IMR-90 (cell line): Measurements from ENCODE around the gene TXNRD1. TPM values are rescaled to one million over a fixed set of nuclear protein-coding genes. Genes with fewer than 3 reads are reported as not detected.

ENCODE experiments used
- ATAC-seq: fragments of 200-7000 bp; cut with Tn5 transposase; 2 replicates; pipeline ENCODE4 v1.9.1; 2020; ENCODE audit warnings: low read depth, mild to moderate bottlenecking, moderate library complexity
- BruUV-seq: library from RNA; stranded (reverse); fragments of 400-500 nt; replicated peaks from 2 replicates; lab custom pipeline; 2021; lab: Mats Ljungman, UMichigan
- CTCF ChIA-PET: fragments of 300-600 bp; formaldehyde crosslinking; extraction: SDS; loops from one replicate; lab custom pipeline; 2021; ENCODE audit warnings: antibody characterized with exemption; lab: Yijun Ruan, JAX
- POLR2A ChIA-PET: fragments of 300-600 bp; sonication (Branson Sonifier 250); formaldehyde crosslinking; loops from one replicate; lab custom pipeline; 2022; ENCODE audit warnings: antibody characterized with exemption; ENCODE audit not compliant: unreplicated experiment; lab: Charles Lee
- DNase-seq: peaks from one replicate; pipeline ENCODE4 v3.0.0; 2013
- H2AFZ ChIP-seq: replicated peaks from 2 replicates; pipeline ENCODE3; 2013; ENCODE audit warnings: low read length, mild to moderate bottlenecking; ENCODE audit not compliant: poor library complexity
- H2AK5ac ChIP-seq: 2 replicates; pipeline ENCODE4 v1.6.1; 2013; ENCODE audit warnings: low read depth, low read length, inconsistent platforms
- H2AK9ac ChIP-seq: replicated peaks from 2 replicates; pipeline ENCODE3; 2013; ENCODE audit warnings: mild to moderate bottlenecking, low read depth, low read length, moderate library complexity; ENCODE audit not compliant: poor library complexity
- H2BK120ac ChIP-seq: 2 replicates; pipeline ENCODE4 v1.6.1; 2013; ENCODE audit warnings: low read depth, low read length, inconsistent platforms
- H2BK15ac ChIP-seq: 3 replicates; pipeline ENCODE4 v1.6.1; 2013; ENCODE audit warnings: low read depth, low read length, inconsistent platforms
- H2BK20ac ChIP-seq: 2 replicates; pipeline ENCODE4 v1.6.1; 2013; ENCODE audit warnings: low read depth, mild to moderate bottlenecking, inconsistent platforms, low read length, moderate library complexity
- H2BK5ac ChIP-seq: 2 replicates; pipeline ENCODE4 v1.6.1; 2013; ENCODE audit warnings: mild to moderate bottlenecking, low read depth, low read length, inconsistent platforms; ENCODE audit not compliant: poor library complexity, severe bottlenecking
- H3K14ac ChIP-seq: replicated peaks from 2 replicates; pipeline ENCODE4 v1.6.1; 2013; ENCODE audit warnings: low read depth, low read length, inconsistent platforms
- H3K18ac ChIP-seq: 2 replicates; pipeline ENCODE4 v1.6.1; 2013; ENCODE audit warnings: low read depth, low read length, control low read depth
- H3K23ac ChIP-seq: 2 replicates; pipeline ENCODE4 v1.6.1; 2013; ENCODE audit warnings: low read depth, low read length, inconsistent platforms
- H3K27ac ChIP-seq: 2 replicates; pipeline ENCODE4 v1.5.1; 2013; ENCODE audit warnings: mild to moderate bottlenecking, control low read depth, low read length; ENCODE audit not compliant: insufficient read depth
- H3K27me3 ChIP-seq: 2 replicates; pipeline ENCODE4 v1.6.1; 2013; ENCODE audit warnings: low read length; ENCODE audit not compliant: control insufficient read depth, insufficient read depth
- H3K36me3 ChIP-seq: 2 replicates; pipeline ENCODE4 v1.6.1; 2013; ENCODE audit warnings: low read length, mixed read lengths; ENCODE audit not compliant: control insufficient read depth, insufficient read depth
- H3K4ac ChIP-seq: 2 replicates; pipeline ENCODE4 v1.6.1; 2013; ENCODE audit warnings: low read depth, low read length, inconsistent platforms
- H3K4me1 ChIP-seq: 2 replicates; pipeline ENCODE4 v1.6.1; 2013; ENCODE audit warnings: low read length, mixed read lengths; ENCODE audit not compliant: control insufficient read depth, insufficient read depth
- H3K4me2 ChIP-seq: 2 replicates; pipeline ENCODE4 v1.6.1; 2013; ENCODE audit warnings: low read depth, mild to moderate bottlenecking, control low read depth, low read length, moderate library complexity
- H3K4me3 ChIP-seq: 2 replicates; pipeline ENCODE4 v1.5.1; 2013; ENCODE audit warnings: low read depth, mild to moderate bottlenecking, control low read depth, low read length, moderate library complexity; ENCODE audit not compliant: insufficient read depth
- H3K56ac ChIP-seq: 2 replicates; pipeline ENCODE4 v1.6.1; 2013; ENCODE audit warnings: low read length, inconsistent platforms; ENCODE audit not compliant: insufficient read depth; ENCODE audit errors: extremely low read depth
- H3K79me1 ChIP-seq, 2 experiments: 2 replicates each; pipeline ENCODE4 v1.6.1; 2013; ENCODE audit warnings: low read length in 2 of 2, inconsistent platforms in 1 of 2, low read depth in 1 of 2
- H3K9ac ChIP-seq: 2 replicates; pipeline ENCODE4 v1.6.1; 2013; ENCODE audit warnings: low read depth, low read length, control low read depth
- H3K9me1 ChIP-seq: 2 replicates; pipeline ENCODE4 v1.6.1; 2013; ENCODE audit warnings: low read length, inconsistent platforms; ENCODE audit not compliant: insufficient read depth
- H3K9me3 ChIP-seq: 2 replicates; pipeline ENCODE4 v1.6.1; 2013; ENCODE audit warnings: low read length; ENCODE audit not compliant: control insufficient read depth, insufficient read depth
- H4K20me1 ChIP-seq: 2 replicates; pipeline ENCODE4 v1.6.1; 2013; ENCODE audit warnings: low read length, inconsistent platforms; ENCODE audit not compliant: insufficient read depth
- H4K5ac ChIP-seq: 2 replicates; pipeline ENCODE4 v1.6.1; 2013; ENCODE audit warnings: mild to moderate bottlenecking, low read depth, low read length, control low read depth
- H4K8ac ChIP-seq, 2 experiments: 2 replicates each; pipeline ENCODE4 v1.6.1; 2013; ENCODE audit warnings: low read depth in 2 of 2, low read length in 2 of 2, control low read depth in 1 of 2, inconsistent platforms in 1 of 2
- H4K91ac ChIP-seq: 2 replicates; pipeline ENCODE4 v1.6.1; 2013; ENCODE audit warnings: low read depth, low read length, inconsistent platforms; ENCODE audit not compliant: insufficient read depth
- CEBPB ChIP-seq: IDR thresholded peaks from 2 replicates; pipeline ENCODE4 v1.6.1; 2012; ENCODE audit warnings: low read depth, low read length, improper control_type of control experiment
- whole genome bisulfite sequencing, 2 experiments: methylation state at CpG; one replicate each; pipeline versions ENCODE4 v1.1.5 to v1.1.7; 2013; ENCODE audit warnings: missing lambda C conversion rate in 2 of 2; ENCODE audit not compliant: insufficient read length in 1 of 2; ENCODE audit errors: extremely low coverage in 2 of 2; 5-methylcytosine and 5-hydroxymethylcytosine counted together
- dilution Hi-C: fragments of 300-500 bp; cut with HindIII; formaldehyde crosslinking; loops from one replicate; pipeline ENCODE4 v1.14.3; 2018; ENCODE audit warnings: low sequenced_read_pairs; ENCODE audit not compliant: unreplicated experiment
- in situ Hi-C: fragments of 300-500 bp; cut with MboI; formaldehyde crosslinking; loops from 3 replicates; pipeline ENCODE4 v1.14.3; 2019; ENCODE audit warnings: low sequenced_read_pairs, inconsistent platforms, mixed read lengths
- intact Hi-C: fragments of 100-400 bp; cut with micrococcal nuclease; formaldehyde crosslinking; loops from 2 replicates; pipeline ENCODE4 v1.10.0; 2022
- polyA plus RNA-seq, 3 experiments: library from polyadenylated mRNA; depleted of rRNA; stranded (reverse); fragments of >200 nt; gene quantifications; 2 replicates each; pipeline ENCODE4 v1.2.3, GENCODE V29; 2012; ENCODE audit warnings: low replicate concordance in 1 of 3
- total RNA-seq: library from RNA; depleted of rRNA; stranded (reverse); fragments of >200 nt; gene quantifications from 2 replicates; pipeline ENCODE4 v1.2.3, GENCODE V29; 2012

The TXNRD1 gene
- total and polyA plus RNA-seq, 2 of the 4 experiments (the other 2 are of a cell fraction): 379 to 582 TPM

DNA sequence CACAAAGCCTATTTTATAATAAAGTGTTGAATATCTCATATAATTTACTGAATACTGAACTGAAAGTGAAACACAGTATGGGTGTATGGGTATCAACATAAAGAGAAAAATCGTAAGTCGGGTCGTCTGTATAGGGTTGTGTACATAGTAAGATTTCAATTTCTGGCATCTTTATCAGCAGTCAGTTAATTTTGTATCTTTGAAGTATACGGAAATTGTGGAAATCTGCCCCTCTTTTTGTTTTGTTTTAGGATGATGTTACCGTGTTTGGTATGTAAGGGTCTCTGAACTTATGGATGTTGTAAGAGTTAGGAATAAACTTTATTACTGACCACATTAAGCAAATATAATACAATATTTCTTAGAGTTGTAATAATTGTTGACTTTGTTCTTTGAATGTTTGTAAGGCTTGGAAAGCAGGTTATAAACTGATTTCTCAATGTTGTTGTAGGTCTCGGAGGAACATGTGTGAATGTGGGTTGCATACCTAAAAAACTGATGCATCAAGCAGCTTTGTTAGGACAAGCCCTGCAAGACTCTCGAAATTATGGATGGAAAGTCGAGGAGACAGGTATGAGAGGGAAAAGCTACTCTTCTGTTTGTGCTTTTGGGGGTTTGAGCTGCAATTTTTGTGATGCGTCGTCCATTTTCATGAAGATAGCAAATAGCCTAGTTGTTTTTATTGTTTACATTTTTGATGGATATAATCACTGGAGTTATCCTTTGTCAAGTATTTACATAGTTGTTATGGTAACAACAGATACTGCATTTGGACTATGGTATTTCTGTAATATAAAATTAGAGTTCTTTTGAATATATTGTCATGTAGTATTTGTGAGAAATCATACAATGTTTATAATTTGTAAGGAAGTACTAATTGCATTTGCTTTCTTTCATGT lies 100.0 kb downstream of the TXNRD1 start:
- Histone ChIP-seq H3K14ac (no peak overlapping the region), H3K9ac (no peak overlapping the region), H2AFZ (no peak overlapping the region), H3K79me1 (peaks cover 29 to 68% of the 10 kb centered on the region in 2 experiments), H4K8ac (no peak overlapping the region), H4K91ac (no peak overlapping the region), H4K5ac (no peak overlapping the region), H3K4me2 (peak overlapping the region; percentile 83), H3K36me3 (peaks cover 65% of the 10 kb centered on the region), H3K4me1 (peaks cover 13% of the 10 kb centered on the region), H2AK9ac (no peak overlapping the region), H2AK5ac (no peak overlapping the region), H3K9me1 (peaks cover 8% of the 10 kb centered on the region; the same call in 1 of the 2 replicates), H3K23ac (no peak overlapping the region), H2BK5ac (peak overlapping the region; percentile 67), H4K20me1 (peaks cover 85% of the 10 kb centered on the region), H2BK15ac (no peak overlapping the region), H3K27me3 (no peaks in the 10 kb centered on the region), H2BK20ac (no peak overlapping the region), H3K4ac (no peak overlapping the region), H3K27ac (peak overlapping the region; percentile 60; the same call in 1 of the 2 replicates), H3K9me3 (no peaks in the 10 kb centered on the region), H3K4me3 (no peak overlapping the region), H3K56ac (no peak overlapping the region), H3K18ac (no peak overlapping the region), H2BK120ac (no peak overlapping the region)
- dilution Hi-C loops: no loop called here
- no peak for TF ChIP-seq CEBPB
- ChIA-PET CTCF (interaction anchor here (0.5 kb wide), 1 partner anchor 45 kb away, joined by 3 read pairs; no protein-coding TSS in a partner anchor), POLR2A (interaction anchor here (0.6 kb wide), 1 partner anchor 177 kb away, joined by 8 read pairs; no protein-coding TSS in a partner anchor)
- peak; percentile 19 for ATAC-seq
- WGBS, 2 experiments: 63% methylated on average over 2 of the region's 10 CpGs; no CpG with 5 or more reads in 1 of the 2 experiments
- intact Hi-C loops: no loop called here
- in situ Hi-C loops: no loop called here
- BruUV-seq: no TSS peak
- DNase-seq: peak; percentile 49
